DMS79 treated with DMSO at 0.1 percent for 48 hours (cell line): ENCODE measurements around the gene KIRREL3.
"Not testable (repeated sequence)": the region's sequence is repeated elsewhere in the genome, so short reads cannot be mapped to it uniquely, and the experiment has no call there.

Source experiments
- DNase-seq: peaks from one replicate; lab custom pipeline; 2025; lab: John Stamatoyannopoulos, UW

The KIRREL3 gene

GRCh38 chr11:126382641-126383040, 617.9 kb downstream of the KIRREL3 start:
- not testable (repeated sequence) for DNase-seq

- not testable (repeated sequence) for DNase-seq
Measured at GRCh38 chr11:126381960-126382359, 618.6 kb downstream of the KIRREL3 start.

GRCh38 chr11:126380909-126381308, 619.7 kb downstream of the KIRREL3 start:
- DNase-seq, result no peak

GRCh38 chr11:126378763-126379162, 621.8 kb downstream of the KIRREL3 start:
- no peak for DNase-seq

- DNase-seq, result no peak
Measured at GRCh38 chr11:126375726-126376125, 624.8 kb downstream of the KIRREL3 start.

- not testable (repeated sequence) for DNase-seq
Measured at GRCh38 chr11:126374562-126375300, 625.8 kb downstream of the KIRREL3 start.

GRCh38 chr11:126373389-126374066, 627.0 kb downstream of the KIRREL3 start:
- peak; percentile 41 for DNase-seq
